T-cell (primary cell): ENCODE data around the gene CDH18. TPM values are rescaled to one million over a fixed set of nuclear protein-coding genes. Genes with fewer than 3 reads are reported as not detected.

Source experiments
- ATAC-seq, 4 experiments: fragments of 200-7000 bp in 3 of 4; fragments of 150-1000 bp in 1 of 4; cut with Tn5 transposase; replicated peaks in 1 of 4; 1 replicate in 3 of 4; 2 replicates in 1 of 4; pipeline ENCODE4 v1.10.0; 2021; ENCODE audit warnings: moderate library complexity in 3 of 4, mild to moderate bottlenecking in 2 of 4, moderate number of reproducible peaks in 1 of 4
- CTCF ChIA-PET, 2 donors: fragments of 300-600 bp; sonication (Branson Sonifier 250); formaldehyde crosslinking; loops; one replicate each; lab custom pipeline; 2022; ENCODE audit warnings: antibody characterized with exemption in 2 of 2; lab: Charles Lee
- POLR2A ChIA-PET, 2 donors: fragments of 300-600 bp; sonication (Branson Sonifier 250); formaldehyde crosslinking; loops; one replicate each; lab custom pipeline; 2022; ENCODE audit warnings: antibody characterized with exemption in 2 of 2; lab: Charles Lee
- DNase-seq, 35 experiments: peaks; one replicate each; pipeline versions ENCODE4 v3.0.0 to v3.0.0-alpha.2; 2013 to 2023
- H3K27ac ChIP-seq: one replicate; pipeline ENCODE4 v1.5.1; 2013; ENCODE audit warnings: low read length
- H3K27me3 ChIP-seq, 2 experiments: replicated peaks in 1 of 2; 1 replicate in 1 of 2; 2 replicates in 1 of 2; pipeline versions ENCODE4 v1.6.1 to v1.7.0; 2013; ENCODE audit warnings: low read length in 1 of 2, mixed read lengths in 1 of 2; ENCODE audit not compliant: control insufficient read depth in 2 of 2, insufficient read depth in 2 of 2; ENCODE audit errors: extremely low read depth in 1 of 2
- H3K36me3 ChIP-seq, 2 donors: 1 replicate in 1 of 2; 2 replicates in 1 of 2; pipeline versions ENCODE4 v1.6.1 to v1.7.0; 2013; ENCODE audit warnings: low read length in 1 of 2; ENCODE audit not compliant: control insufficient read depth in 2 of 2, insufficient read depth in 1 of 2; ENCODE audit errors: extremely low read depth in 1 of 2
- H3K4me1 ChIP-seq, 2 experiments: 1 replicate in 1 of 2; 2 replicates in 1 of 2; pipeline versions ENCODE4 v1.6.1 to v1.7.0; 2013; ENCODE audit warnings: low read length in 2 of 2, mixed read lengths in 1 of 2; ENCODE audit not compliant: insufficient read depth in 2 of 2, control insufficient read depth in 1 of 2; ENCODE audit errors: extremely low read depth in 1 of 2
- H3K4me3 ChIP-seq, 2 donors: 1 replicate in 1 of 2; 2 replicates in 1 of 2; pipeline versions ENCODE4 v1.5.1 to v1.7.0; 2013; ENCODE audit warnings: mild to moderate bottlenecking in 2 of 2, low read length in 1 of 2, moderate library complexity in 1 of 2; ENCODE audit not compliant: control insufficient read depth in 1 of 2; ENCODE audit errors: extremely low read depth in 1 of 2
- H3K9me3 ChIP-seq: 2 replicates; pipeline ENCODE4 v1.7.0; 2013
- H3K27ac Mint-ChIP-seq, 2 donors: one replicate each; pipeline ENCODE4 v1.8.0; 2020 to 2021; ENCODE audit warnings: mild to moderate bottlenecking in 2 of 2, mixed read lengths in 2 of 2
- H3K27me3 Mint-ChIP-seq, 2 donors: one replicate each; pipeline ENCODE4 v1.8.0; 2021 to 2022; ENCODE audit warnings: mixed read lengths in 2 of 2
- H3K36me3 Mint-ChIP-seq: one replicate; pipeline ENCODE4 v1.8.0; 2021; ENCODE audit warnings: mixed read lengths
- H3K4me1 Mint-ChIP-seq, 3 donors: one replicate each; pipeline ENCODE4 v1.8.0; 2020 to 2022; ENCODE audit warnings: mixed read lengths in 3 of 3, mild to moderate bottlenecking in 1 of 3
- H3K4me3 Mint-ChIP-seq, 3 donors: one replicate each; pipeline ENCODE4 v1.8.0; 2020 to 2022; ENCODE audit warnings: mild to moderate bottlenecking in 3 of 3, mixed read lengths in 3 of 3, moderate library complexity in 3 of 3
- H3K9me3 Mint-ChIP-seq, 3 donors: one replicate each; pipeline ENCODE4 v1.8.0; 2020 to 2022; ENCODE audit warnings: mixed read lengths in 3 of 3
- WGBS: methylation state at CpG from one replicate; pipeline ENCODE4 v1.1.5; 2013; ENCODE audit warnings: missing lambda C conversion rate; ENCODE audit not compliant: insufficient coverage; 5-methylcytosine and 5-hydroxymethylcytosine counted together
- total RNA-seq, 35 experiments: library from RNA in 6 of 35; stranded (reverse) in 6 of 35; fragments of 120-200 nt in 1 of 35; gene quantifications; one replicate each; pipeline versions ENCODE4 v1.2.1 to v1.2.4 and lab custom pipeline; 2013 to 2026

Gene CDH18
- total RNA-seq, 5 donors from 2014 or later (not counting 1 experiment from before 2014, with no cell fraction given) = not detected

- ChIA-PET POLR2A (no interaction called here), CTCF (no interaction called here)
- Histone ChIP-seq H3K36me3 (no peaks in the 10 kb centered on the region), H3K4me3 (no peak overlapping the region), H3K4me1 (no peaks in the 10 kb centered on the region), H3K27me3 (no peaks in the 10 kb centered on the region), H3K9me3 (no peaks in the 10 kb centered on the region), H3K27ac (no peak overlapping the region)
- Mint-ChIP-seq H3K27me3 (no peaks in the 10 kb centered on the region), H3K27ac (no peak overlapping the region), H3K36me3 (no peaks in the 10 kb centered on the region), H3K9me3 (peaks cover 6 to 17% (median 15%) of the 10 kb centered on the region in 3 donors), H3K4me3 (no peak overlapping the region), H3K4me1 (no peaks in the 10 kb centered on the region)
- ATAC-seq = no peak
- 58% methylated on average over 2 of the region's 3 CpGs for WGBS
- DNase-seq = no peak
Measured at GRCh38 chr5:19547640-19548039, 440.4 kb downstream of the CDH18 start.

- ATAC-seq (no peak), DNase-seq (no peak)
- H3K9me3 ChIP-seq = no peaks in the 10 kb centered on the region
- H3K36me3 ChIP-seq = no peaks in the 10 kb centered on the region
- Mint-ChIP-seq H3K4me3 (no peak overlapping the region), H3K27me3 (no peaks in the 10 kb centered on the region), H3K36me3 (no peaks in the 10 kb centered on the region), H3K9me3 (peaks cover 8 to 17% (median 15%) of the 10 kb centered on the region in 3 donors), H3K27ac (no peak overlapping the region), H3K4me1 (no peaks in the 10 kb centered on the region)
- no peak overlapping the region for H3K4me3 ChIP-seq
- H3K4me1 ChIP-seq = no peaks in the 10 kb centered on the region
- ChIA-PET POLR2A (no interaction called here), CTCF (no interaction called here)
- H3K27ac ChIP-seq = no peak overlapping the region
- H3K27me3 ChIP-seq = no peaks in the 10 kb centered on the region
- WGBS = no CpG with 5 or more reads among the region's 1 CpG
Measured at GRCh38 chr5:19546521-19546920, 441.5 kb downstream of the CDH18 start.

GRCh38 chr5:19538607-19539006 is 449.4 kb downstream of the CDH18 start:
- no peak overlapping the region for H3K4me3 Mint-ChIP-seq
- H3K27ac Mint-ChIP-seq = no peak overlapping the region
- H3K9me3 ChIP-seq = peaks cover 7% of the 10 kb centered on the region
- H3K4me1 Mint-ChIP-seq = no peaks in the 10 kb centered on the region
- CTCF ChIA-PET = no interaction called here
- POLR2A ChIA-PET = no interaction called here
- no peak for DNase-seq
- ATAC-seq = no peak
- H3K36me3 ChIP-seq = no peaks in the 10 kb centered on the region
- H3K27me3 ChIP-seq = no peaks in the 10 kb centered on the region
- H3K27me3 Mint-ChIP-seq = no peaks in the 10 kb centered on the region
- H3K27ac ChIP-seq = no peak overlapping the region
- peaks cover 17 to 21% (median 19%) of the 10 kb centered on the region in 3 donors for H3K9me3 Mint-ChIP-seq
- H3K36me3 Mint-ChIP-seq = no peaks in the 10 kb centered on the region
- no peaks in the 10 kb centered on the region for H3K4me1 ChIP-seq
- H3K4me3 ChIP-seq = no peak overlapping the region
- WGBS = no CpG with 5 or more reads among the region's 2 CpGs

- Histone ChIP-seq H3K36me3 (no peaks in the 10 kb centered on the region), H3K27me3 (no peaks in the 10 kb centered on the region), H3K9me3 (peaks cover 7% of the 10 kb centered on the region), H3K4me3 (no peak overlapping the region), H3K27ac (no peak overlapping the region), H3K4me1 (no peaks in the 10 kb centered on the region)
- ATAC-seq (no peak), DNase-seq (no peak)
- Mint-ChIP-seq H3K4me1 (no peaks in the 10 kb centered on the region), H3K9me3 (peaks cover 17 to 27% (median 26%) of the 10 kb centered on the region in 3 donors), H3K27ac (no peak overlapping the region), H3K4me3 (no peak overlapping the region), H3K27me3 (no peaks in the 10 kb centered on the region), H3K36me3 (no peaks in the 10 kb centered on the region)
- WGBS = 68% methylated on average over 4 of the region's 4 CpGs
- CTCF ChIA-PET = interaction anchor here in 1 of 2 donors (0.6 kb wide), 1 partner anchor 136 kb away, joined by 3 read pairs; no protein-coding TSS in a partner anchor
- POLR2A ChIA-PET = interaction anchor here in 1 of 2 donors (0.6 kb wide), 1 partner anchor 117 kb away, joined by 3 read pairs; no protein-coding TSS in a partner anchor
Measured at GRCh38 chr5:19536387-19536786, 451.6 kb downstream of the CDH18 start.

GRCh38 chr5:19534751-19535150 is 453.2 kb downstream of the CDH18 start:
- peaks cover 7% of the 10 kb centered on the region for H3K9me3 ChIP-seq
- Mint-ChIP-seq H3K27ac (no peak overlapping the region), H3K27me3 (no peaks in the 10 kb centered on the region), H3K4me1 (no peaks in the 10 kb centered on the region), H3K36me3 (no peaks in the 10 kb centered on the region), H3K9me3 (peaks cover 14 to 26% (median 20%) of the 10 kb centered on the region in 3 donors), H3K4me3 (no peak overlapping the region)
- CTCF ChIA-PET = no interaction called here
- H3K36me3 ChIP-seq = no peaks in the 10 kb centered on the region
- H3K27ac ChIP-seq = no peak overlapping the region
- H3K4me3 ChIP-seq = no peak overlapping the region
- no peak for ATAC-seq
- H3K4me1 ChIP-seq = no peaks in the 10 kb centered on the region
- H3K27me3 ChIP-seq = no peaks in the 10 kb centered on the region
- POLR2A ChIA-PET = no interaction called here
- DNase-seq = no peak
- WGBS = no CpG with 5 or more reads among the region's 1 CpG

- 76% methylated on average over 3 of the region's 4 CpGs for WGBS
- ChIA-PET POLR2A (no interaction called here), CTCF (interaction anchor here in 1 of 2 donors (0.6 kb wide), 1 partner anchor 1873 kb away, joined by 7 read pairs; no protein-coding TSS in a partner anchor)
- Histone ChIP-seq H3K27me3 (no peaks in the 10 kb centered on the region), H3K9me3 (peaks cover 7% of the 10 kb centered on the region), H3K36me3 (no peaks in the 10 kb centered on the region), H3K4me1 (no peaks in the 10 kb centered on the region), H3K27ac (no peak overlapping the region), H3K4me3 (no peak overlapping the region)
- no peaks in the 10 kb centered on the region for H3K36me3 Mint-ChIP-seq
- H3K27ac Mint-ChIP-seq = no peak overlapping the region
- no peaks in the 10 kb centered on the region for H3K27me3 Mint-ChIP-seq
- DNase-seq (no peak), ATAC-seq (no peak)
- no peak overlapping the region for H3K4me3 Mint-ChIP-seq
- no peaks in the 10 kb centered on the region for H3K4me1 Mint-ChIP-seq
- peaks cover 16 to 26% (median 20%) of the 10 kb centered on the region in 3 donors for H3K9me3 Mint-ChIP-seq
Measured at GRCh38 chr5:19532936-19533335, 455.1 kb downstream of the CDH18 start.
